Measurements from ENCODE around the gene RAB6D.
"Not testable (repeated sequence)": the region's sequence is repeated elsewhere in the genome, so short reads cannot be mapped to it uniquely, and the experiment has no call there.

Gene RAB6D

DNA sequence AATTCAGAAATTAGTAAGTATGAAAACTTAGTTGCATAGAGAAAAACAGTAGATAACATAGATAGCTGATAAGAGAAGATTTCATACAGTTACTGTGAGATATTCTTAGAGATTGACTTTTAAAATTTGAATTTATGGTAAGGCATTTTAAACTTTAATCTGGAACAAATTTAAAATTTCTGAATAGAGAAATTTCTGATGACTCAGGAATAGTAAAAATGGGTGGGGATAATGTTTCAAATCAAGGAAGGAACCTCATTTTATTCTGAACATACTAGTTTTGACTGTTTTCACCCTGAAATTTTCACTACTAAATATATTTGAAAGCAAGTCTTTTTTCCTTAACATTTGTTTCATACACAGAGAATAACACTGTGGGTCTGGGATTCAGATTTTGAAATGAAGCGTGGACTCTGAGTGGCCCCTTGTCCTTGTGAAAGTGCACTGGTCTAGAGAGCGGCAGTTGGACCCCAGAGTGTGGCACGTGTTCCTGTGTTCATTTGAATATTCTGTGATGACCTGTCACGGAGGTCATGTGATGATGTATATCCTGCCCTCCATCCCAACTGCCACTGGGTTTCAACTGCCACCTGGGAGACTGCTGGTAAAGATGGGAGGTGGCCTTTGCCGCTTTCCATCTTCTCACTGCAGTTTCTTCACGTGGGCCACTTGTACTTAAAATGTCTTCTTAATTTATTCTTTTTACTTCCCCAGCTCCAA lies 38.5 kb upstream of the RAB6D start:
- H3K9me3 ChIP-seq (ENCODE audit: severe bottlenecking): no peaks in the 10 kb centered on the region
- H3K36me3 ChIP-seq: no peaks in the 10 kb centered on the region
- no peaks in the 10 kb centered on the region for H3K27me3 ChIP-seq (ENCODE audit: insufficient read depth, low read depth, severe bottlenecking)
- H3K27ac ChIP-seq: no peak overlapping the region
- no peak overlapping the region for H3K4me3 ChIP-seq (ENCODE audit: low read depth, low read length)
- TF ChIP-seq, protein P1, sequence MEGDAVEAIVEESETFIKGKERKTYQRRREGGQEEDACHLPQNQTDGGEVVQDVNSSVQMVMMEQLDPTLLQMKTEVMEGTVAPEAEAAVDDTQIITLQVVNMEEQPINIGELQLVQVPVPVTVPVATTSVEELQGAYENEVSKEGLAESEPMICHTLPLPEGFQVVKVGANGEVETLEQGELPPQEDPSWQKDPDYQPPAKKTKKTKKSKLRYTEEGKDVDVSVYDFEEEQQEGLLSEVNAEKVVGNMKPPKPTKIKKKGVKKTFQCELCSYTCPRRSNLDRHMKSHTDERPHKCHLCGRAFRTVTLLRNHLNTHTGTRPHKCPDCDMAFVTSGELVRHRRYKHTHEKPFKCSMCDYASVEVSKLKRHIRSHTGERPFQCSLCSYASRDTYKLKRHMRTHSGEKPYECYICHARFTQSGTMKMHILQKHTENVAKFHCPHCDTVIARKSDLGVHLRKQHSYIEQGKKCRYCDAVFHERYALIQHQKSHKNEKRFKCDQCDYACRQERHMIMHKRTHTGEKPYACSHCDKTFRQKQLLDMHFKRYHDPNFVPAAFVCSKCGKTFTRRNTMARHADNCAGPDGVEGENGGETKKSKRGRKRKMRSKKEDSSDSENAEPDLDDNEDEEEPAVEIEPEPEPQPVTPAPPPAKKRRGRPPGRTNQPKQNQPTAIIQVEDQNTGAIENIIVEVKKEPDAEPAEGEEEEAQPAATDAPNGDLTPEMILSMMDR (IDR thresholded peaks at IDR 0.05; ENCODE audit: low read depth, low read length): no peak
- DNase-seq: no peak

DNA sequence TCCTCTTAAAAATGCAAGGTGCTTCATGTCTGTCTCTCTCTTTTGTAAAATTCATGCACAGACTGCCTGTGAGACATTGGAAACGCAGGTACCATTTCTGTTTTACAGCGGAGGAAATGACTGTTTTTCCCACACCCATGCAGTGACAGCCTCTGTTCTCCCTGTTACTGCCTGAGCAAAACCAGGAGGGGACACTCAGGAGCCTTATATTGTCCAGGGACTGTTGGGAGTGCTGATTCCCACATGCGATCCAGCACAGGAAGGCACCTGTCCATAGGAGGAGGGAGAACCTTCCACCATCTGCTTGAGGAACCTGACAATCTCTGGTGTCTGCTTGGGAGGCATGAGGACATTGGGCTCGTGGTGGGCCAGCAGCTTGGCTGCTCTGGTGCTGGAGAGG lies 36.9 kb upstream of the RAB6D start:
- no peak for DNase-seq
- H3K27me3 ChIP-seq (ENCODE audit: insufficient read depth, low read depth, severe bottlenecking): no peaks in the 10 kb centered on the region
- H3K27ac ChIP-seq: no peak overlapping the region
- no peak overlapping the region for H3K4me3 ChIP-seq (ENCODE audit: low read depth, low read length)
- H3K9me3 ChIP-seq (ENCODE audit: severe bottlenecking): no peaks in the 10 kb centered on the region
- TF ChIP-seq, protein P1 (IDR thresholded peaks at IDR 0.05; ENCODE audit: low read depth, low read length): no peak
- H3K36me3 ChIP-seq: no peaks in the 10 kb centered on the region

DNA sequence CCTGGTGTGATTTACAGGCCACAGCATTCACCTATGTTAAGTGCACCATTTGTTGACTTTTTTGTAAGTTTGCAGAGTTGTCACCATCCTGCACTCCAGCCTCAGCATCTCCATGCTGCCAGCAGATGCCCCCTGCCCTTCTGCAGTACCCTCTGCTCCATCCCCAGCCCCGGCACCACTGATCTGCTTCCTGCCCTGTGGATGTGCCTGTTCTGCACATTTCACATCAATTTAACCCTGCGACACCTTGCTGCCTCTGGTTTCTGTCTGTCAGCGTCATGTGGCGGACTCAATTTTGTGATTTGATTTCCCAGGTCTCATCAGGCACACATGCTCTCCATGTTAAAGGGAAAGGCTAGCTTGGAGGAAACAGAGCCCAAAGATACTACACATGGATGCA lies 36.5 kb upstream of the RAB6D start:
- not testable (repeated sequence) for H3K27me3 ChIP-seq (ENCODE audit: insufficient read depth, low read depth, severe bottlenecking); H3K4me3 ChIP-seq (ENCODE audit: low read depth, low read length); H3K9me3 ChIP-seq (ENCODE audit: severe bottlenecking); H3K36me3 ChIP-seq; H3K27ac ChIP-seq; DNase-seq

DNA sequence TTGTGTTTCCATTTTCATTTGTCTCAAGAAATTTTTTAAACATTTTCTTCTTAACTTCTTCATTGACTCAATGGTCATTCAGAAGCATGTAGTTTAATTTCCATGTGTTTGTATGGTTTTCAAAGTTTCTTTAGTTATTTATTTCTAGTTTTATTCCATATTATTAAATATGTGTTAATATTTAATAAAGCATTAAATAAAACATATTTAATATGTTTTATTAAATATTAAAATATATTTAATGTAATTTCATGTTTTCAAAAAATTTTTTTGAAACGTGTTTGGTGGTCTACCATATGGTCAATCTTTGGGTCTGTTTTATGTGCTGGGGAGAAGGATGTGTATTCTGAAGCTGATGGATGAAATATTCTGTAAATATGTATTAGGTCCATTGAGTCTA lies 32.2 kb upstream of the RAB6D start:
- not testable (repeated sequence) for H3K4me3 ChIP-seq (ENCODE audit: low read depth, low read length); H3K27me3 ChIP-seq (ENCODE audit: insufficient read depth, low read depth, severe bottlenecking); DNase-seq; H3K36me3 ChIP-seq; H3K9me3 ChIP-seq (ENCODE audit: severe bottlenecking); H3K27ac ChIP-seq

DNA sequence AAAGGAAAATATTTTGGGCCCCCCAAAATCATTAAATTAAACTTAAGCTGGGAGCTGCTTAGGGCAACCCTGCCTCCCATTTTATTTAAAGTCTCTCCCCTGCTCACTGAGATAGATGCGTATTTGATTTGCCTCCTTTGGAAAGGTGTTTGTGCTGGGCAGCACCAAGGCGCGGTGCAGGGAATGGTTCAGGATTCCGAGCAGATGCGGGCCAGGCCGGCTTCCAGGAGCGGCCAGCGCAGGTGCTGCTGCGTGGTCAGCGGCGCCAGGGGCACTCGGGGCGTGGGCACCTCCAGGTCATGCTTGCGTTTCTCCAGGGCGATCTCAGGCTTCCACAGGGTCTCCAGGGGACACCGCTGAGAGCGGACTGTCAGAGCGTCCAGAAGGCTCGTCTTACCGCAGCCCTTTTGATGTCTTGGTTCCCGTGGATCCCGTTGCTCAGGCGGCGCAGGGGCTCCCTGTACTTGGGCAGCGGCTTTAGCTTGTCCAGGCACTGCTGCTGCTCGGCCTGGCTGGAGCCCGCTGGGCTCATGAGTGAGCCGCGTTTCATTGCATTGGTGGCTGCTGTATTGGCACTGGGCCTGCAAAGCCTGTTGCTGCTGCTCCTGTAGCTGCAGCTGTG lies 31.2 kb upstream of the RAB6D start:
- not testable (repeated sequence) for H3K4me3 ChIP-seq (ENCODE audit: low read depth, low read length); DNase-seq; H3K27me3 ChIP-seq (ENCODE audit: insufficient read depth, low read depth, severe bottlenecking); H3K36me3 ChIP-seq; H3K27ac ChIP-seq; H3K9me3 ChIP-seq (ENCODE audit: severe bottlenecking)

DNA sequence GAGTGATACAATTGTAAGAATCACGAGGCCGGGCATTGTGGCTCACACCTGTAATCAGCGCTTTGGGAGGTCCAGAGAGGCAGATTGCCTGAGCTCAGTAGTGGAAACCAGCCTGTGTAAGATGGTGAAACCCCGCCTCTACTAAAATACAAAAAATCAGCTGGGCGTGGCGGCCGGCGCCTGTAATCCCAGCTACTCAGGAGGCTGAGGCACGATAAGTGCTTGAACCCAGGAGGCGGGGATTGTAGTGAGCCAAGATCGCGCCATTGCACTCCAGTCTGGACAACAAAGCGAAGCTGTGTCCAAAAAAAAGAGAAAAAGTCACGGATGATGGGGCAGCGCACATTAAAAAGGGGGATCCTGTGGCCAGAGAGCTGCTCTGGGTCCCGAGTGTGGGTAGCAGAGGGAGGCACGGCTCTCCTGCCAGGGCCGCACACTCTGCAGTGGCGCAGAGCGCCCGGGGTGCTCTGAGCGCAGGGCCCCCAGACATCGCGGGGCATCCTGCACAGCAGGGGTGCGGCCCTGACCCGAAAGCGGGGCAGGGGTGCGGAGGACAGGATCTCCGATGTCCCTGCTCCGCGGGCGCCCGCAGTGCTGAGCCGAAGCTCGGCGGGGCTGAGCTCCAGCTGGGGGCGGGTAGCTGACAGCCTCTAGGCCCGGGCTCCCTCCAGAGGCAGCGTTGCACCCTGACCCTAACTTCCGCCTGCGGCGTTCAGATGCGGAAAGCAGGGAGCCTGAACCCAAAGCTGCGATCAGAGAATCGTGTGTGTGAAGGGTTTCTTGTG lies 30.4 kb upstream of the RAB6D start:
- Histone ChIP-seq H3K27ac (no peak overlapping the region), H3K4me3 (ENCODE audit: low read depth, low read length) (no peak overlapping the region), H3K36me3 (no peaks in the 10 kb centered on the region), H3K27me3 (ENCODE audit: insufficient read depth, low read depth, severe bottlenecking) (no peaks in the 10 kb centered on the region), H3K9me3 (ENCODE audit: severe bottlenecking) (no peaks in the 10 kb centered on the region)
- DNase-seq: no peak
- TF ChIP-seq, protein P1 (IDR thresholded peaks at IDR 0.05; ENCODE audit: low read depth, low read length): no peak

DNA sequence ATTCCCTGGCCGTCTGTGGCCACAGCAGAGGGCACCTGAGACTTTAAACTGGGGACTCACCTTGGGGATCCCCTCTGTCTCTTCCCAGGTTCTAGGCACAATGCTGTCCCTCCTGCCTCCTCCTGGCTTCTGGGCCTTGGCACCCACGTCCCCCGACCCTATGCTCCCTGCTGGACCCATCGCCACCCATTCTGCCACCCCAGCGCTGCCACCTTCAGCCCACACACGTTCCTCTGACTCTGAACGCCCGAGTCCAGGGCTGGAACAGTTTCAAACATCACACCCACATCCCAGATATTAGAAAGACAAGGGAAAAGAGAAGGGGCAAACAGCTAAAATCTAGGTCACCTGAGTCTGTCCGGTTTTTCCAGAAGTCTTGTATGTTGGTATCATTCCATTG lies 28.0 kb upstream of the RAB6D start:
- not testable (repeated sequence) for H3K27me3 ChIP-seq (ENCODE audit: insufficient read depth, low read depth, severe bottlenecking); H3K36me3 ChIP-seq; H3K4me3 ChIP-seq (ENCODE audit: low read depth, low read length); DNase-seq; H3K9me3 ChIP-seq (ENCODE audit: severe bottlenecking); H3K27ac ChIP-seq

DNA sequence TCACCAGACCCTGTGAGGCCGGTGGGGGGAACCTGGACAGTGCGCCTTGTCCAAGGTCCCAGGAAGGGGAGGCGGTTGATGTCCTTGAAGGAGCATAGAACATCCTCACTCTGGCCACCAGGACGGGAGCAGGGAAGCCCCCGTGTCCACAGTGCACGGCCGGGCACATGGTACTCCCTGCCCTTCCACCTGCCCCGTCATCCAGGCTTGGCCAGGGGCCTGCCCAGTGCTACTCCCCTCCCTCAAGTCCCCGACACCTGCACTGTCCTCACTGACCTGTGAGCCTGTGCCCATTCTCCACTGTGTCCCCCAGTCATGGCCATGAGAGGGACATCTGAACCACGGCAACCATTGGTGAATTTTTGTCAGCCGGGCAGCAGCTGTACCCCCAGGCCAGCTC lies 27.5 kb upstream of the RAB6D start:
- H3K27me3 ChIP-seq (ENCODE audit: insufficient read depth, low read depth, severe bottlenecking); H3K27ac ChIP-seq; H3K36me3 ChIP-seq; H3K9me3 ChIP-seq (ENCODE audit: severe bottlenecking); H3K4me3 ChIP-seq (ENCODE audit: low read depth, low read length); DNase-seq: not testable (repeated sequence)

DNA sequence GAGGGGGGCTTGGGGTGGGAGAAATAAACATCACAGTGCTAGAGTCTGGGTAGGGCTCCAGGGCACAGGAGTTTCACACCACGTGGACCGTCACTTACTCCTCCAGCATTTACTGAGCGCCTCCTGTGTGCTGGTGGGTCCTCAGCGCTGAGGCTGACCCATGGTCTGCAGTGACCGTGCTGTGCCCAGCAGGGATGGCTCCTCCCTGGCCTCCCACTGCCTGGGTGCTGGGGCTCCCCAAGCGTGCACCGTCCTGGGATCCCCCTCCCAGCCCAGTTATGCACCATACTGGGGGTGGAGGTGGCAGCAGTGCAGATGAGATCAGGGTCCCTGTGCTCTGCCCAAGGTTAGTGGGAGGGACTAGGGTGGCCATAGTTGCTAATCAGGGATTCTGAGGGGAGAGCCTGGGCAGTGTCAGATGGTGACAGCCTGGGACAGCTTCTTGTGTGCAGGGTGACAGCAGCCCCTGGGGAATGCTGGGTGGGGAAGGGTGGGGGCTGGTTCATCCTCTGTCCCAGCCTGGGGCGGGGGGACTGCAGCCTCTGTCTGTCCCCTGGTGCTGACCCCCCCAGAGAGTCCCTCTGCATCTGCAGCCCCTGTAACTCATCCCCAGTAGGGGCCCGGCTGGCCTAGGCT lies 26.6 kb upstream of the RAB6D start:
- not testable (repeated sequence) for DNase-seq; H3K4me3 ChIP-seq (ENCODE audit: low read depth, low read length); H3K36me3 ChIP-seq; H3K9me3 ChIP-seq (ENCODE audit: severe bottlenecking); H3K27ac ChIP-seq; H3K27me3 ChIP-seq (ENCODE audit: insufficient read depth, low read depth, severe bottlenecking)

All from WERI-Rb-1 (cell line).